KOPT-K1 (cell line): Measurements from ENCODE around the gene PDK1.
"Not testable (repeated sequence)": the region's sequence is repeated elsewhere in the genome, so short reads cannot be mapped to it uniquely, and the experiment has no call there.

ENCODE experiments used
- H3K27ac ChIP-seq: fragments of 200-600 bp; sonication (generic); 2 replicates; pipeline ENCODE4 v1.5.1; 2016; ENCODE audit warnings: antibody characterized with exemption, mild to moderate bottlenecking, low read depth, low read length; ENCODE audit not compliant: poor library complexity, severe bottlenecking
- H3K36me3 ChIP-seq: fragments of 200-600 bp; sonication (generic); 2 replicates; pipeline ENCODE4 v1.5.1; 2017; ENCODE audit warnings: antibody characterized with exemption, mild to moderate bottlenecking, low read length, moderate library complexity; ENCODE audit not compliant: insufficient read depth
- H3K9me3 ChIP-seq: fragments of 200-600 bp; sonication (generic); 2 replicates; pipeline ENCODE4 v1.5.1; 2017; ENCODE audit warnings: antibody characterized with exemption, low read length, mild to moderate bottlenecking; ENCODE audit not compliant: insufficient read depth, poor library complexity, severe bottlenecking

Gene PDK1

GRCh38 chr2:172555522-172556283, at the start of gene PDK1:
PDK1 (plus strand) TSS chr2:172556090; CDS start chr2:172556151, 61 bp downstream.
- peak within 1 kb of the TSS; percentile 78 for H3K27ac ChIP-seq
- peaks cover 5% of the 10 kb centered on the region for H3K9me3 ChIP-seq
- H3K36me3 ChIP-seq = peaks cover 48% of the 10 kb centered on the region

DNA sequence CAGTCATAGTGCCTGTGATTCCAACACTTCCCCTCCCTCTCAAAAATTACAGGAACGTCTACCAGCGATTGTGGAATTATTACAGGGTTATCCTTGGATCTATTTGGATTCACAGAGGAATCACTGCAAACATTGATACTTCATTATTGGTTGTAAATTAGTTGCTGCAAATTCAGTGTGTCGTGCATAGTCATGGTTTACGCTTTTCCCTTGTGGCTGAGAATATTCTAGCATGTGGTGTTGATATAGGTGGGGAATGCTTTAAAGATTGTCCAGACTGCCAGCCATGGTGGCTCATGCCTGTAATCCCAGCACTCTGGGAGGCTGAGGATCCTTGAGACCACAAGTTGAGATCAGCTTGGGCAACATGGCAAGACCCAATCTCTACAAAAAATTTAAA, 48.7 kb upstream of the PDK1 start:
- peaks cover 26% of the 10 kb centered on the region; the same call in 1 of the 2 replicates for H3K36me3 ChIP-seq
- no peak overlapping the region for H3K27ac ChIP-seq
- peaks cover 19% of the 10 kb centered on the region for H3K9me3 ChIP-seq

DNA sequence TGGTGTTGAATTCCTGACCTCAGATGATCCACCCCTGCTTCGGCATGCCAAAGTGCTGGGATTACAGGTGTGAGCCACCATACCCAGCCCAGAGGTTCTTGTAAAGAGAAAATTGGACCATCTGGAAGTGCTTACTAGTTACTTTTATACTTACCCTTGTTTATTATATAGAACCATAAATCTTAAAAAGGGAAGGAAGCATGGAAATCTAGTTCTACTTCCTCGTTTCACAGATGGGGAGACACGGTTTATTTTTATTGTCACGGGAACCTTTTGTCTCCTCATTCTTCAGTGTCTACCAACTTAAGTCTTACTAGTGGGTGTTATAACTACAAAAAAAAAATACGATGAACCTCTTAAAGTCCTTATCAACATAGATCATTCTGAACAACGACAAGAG, 45.8 kb upstream of the PDK1 start:
- H3K27ac ChIP-seq = no peak overlapping the region
- peaks cover 22% of the 10 kb centered on the region; the same call in 1 of the 2 replicates for H3K36me3 ChIP-seq
- H3K9me3 ChIP-seq = peaks cover 41% of the 10 kb centered on the region

GRCh38 chr2:172510548-172510947, 45.3 kb upstream of the PDK1 start:
- H3K36me3 ChIP-seq = peaks cover 22% of the 10 kb centered on the region; the same call in 1 of the 2 replicates
- H3K9me3 ChIP-seq = peaks cover 45% of the 10 kb centered on the region
- no peak overlapping the region for H3K27ac ChIP-seq

DNA sequence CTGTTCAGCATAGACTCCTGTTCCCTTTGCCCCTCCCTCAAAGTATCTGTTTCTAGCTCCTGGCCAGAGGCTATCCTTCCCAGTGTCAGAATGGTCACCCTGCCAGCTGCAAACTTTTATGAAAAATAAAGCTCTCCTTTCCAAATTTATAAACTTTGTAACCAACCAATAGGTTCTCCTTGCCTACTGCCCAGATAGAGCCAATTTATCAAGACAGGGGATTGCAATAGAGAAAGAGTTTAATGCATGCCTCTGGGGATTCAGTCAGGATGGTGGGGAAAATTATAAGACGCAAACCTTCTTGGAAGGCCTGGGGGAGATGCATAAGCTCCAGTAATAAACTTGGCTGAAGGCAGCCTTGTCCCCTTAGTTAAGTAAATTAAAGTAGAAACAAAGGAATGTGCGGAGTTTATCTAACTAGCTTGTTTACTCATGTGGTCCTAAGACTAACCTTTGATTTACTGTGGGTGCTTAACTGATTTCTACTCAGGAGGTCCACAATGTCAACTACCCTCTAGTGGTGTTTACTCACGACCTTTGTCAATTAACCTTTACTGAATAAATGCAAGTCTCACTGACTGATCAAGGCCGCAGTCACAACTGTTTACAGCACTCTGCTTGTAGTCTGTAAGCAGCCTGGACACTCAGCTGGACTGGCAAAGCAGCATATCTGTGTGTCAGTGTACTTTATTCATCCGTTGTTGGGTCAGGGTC, 42.9 kb upstream of the PDK1 start:
- no peak overlapping the region for H3K27ac ChIP-seq
- H3K9me3 ChIP-seq = peaks cover 50% of the 10 kb centered on the region
- peaks cover 22% of the 10 kb centered on the region; the same call in 1 of the 2 replicates for H3K36me3 ChIP-seq

DNA sequence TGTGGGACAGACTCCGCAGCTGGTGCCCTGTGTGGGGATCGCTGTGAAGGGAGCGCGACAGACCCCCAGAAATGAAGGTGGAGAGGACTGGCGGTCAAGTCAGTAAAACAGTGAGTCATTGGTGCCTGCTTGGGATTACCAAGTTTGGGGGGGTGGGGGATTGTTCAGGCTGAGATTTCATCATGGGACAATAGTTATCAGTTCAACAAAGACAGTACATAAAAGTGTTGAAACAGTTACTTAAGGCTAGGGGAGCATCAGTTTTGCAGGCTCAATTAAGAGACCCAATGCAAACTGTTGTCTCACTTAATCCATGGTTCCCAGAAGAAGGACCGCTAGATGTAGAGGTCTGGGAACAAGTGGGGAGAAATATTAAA, 42.4 kb upstream of the PDK1 start:
- peaks cover 52% of the 10 kb centered on the region for H3K9me3 ChIP-seq
- no peak overlapping the region for H3K27ac ChIP-seq
- peaks cover 22% of the 10 kb centered on the region; the same call in 1 of the 2 replicates for H3K36me3 ChIP-seq

GRCh38 chr2:172513935-172514586, 41.8 kb upstream of the PDK1 start:
- Histone ChIP-seq H3K27ac (no peak overlapping the region), H3K9me3 (peaks cover 58% of the 10 kb centered on the region), H3K36me3 (peaks cover 22% of the 10 kb centered on the region; the same call in 1 of the 2 replicates)

DNA sequence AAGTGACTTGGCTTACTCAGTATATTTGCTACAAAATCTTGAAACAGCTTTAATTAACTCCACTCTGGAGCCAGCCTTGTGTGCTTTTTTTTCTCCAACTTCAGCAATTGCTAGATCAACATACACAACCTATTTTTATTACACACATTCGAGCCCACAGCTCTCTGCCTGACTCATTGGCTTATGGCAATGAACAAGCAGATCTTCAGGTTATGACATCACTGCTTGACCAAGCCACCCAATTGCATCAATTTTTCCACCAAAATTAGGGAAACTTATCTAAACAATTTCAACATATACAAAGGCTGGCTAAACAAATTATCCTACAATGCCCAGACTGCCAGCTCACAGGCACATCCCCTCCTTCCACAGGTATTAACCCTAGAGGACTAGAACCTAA, 39.6 kb upstream of the PDK1 start:
- Histone ChIP-seq H3K9me3 (peaks cover 69% of the 10 kb centered on the region), H3K27ac (no peak overlapping the region), H3K36me3 (peaks cover 13% of the 10 kb centered on the region; the same call in 1 of the 2 replicates)

DNA sequence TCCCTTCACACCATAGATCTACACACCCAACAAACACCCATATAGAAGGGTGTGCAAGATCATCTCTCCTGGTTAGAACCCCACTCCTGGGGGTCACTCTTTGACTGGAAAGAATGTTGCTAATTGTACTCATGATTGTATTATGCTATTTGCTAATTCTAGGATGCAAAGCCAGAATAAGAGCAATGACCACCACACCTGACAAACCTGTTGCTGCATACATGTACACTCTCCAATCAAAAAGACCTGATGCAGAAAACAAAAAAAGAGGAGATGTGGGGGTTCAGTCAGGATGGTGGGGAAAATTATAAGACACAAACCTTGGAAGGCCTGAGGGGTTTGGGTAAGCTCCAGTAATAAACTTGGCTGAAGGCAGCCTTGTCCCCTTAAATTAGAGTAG, 36.9 kb upstream of the PDK1 start:
- no peak overlapping the region for H3K27ac ChIP-seq
- H3K36me3 ChIP-seq = no peaks in the 10 kb centered on the region; the same call in 1 of the 2 replicates
- H3K9me3 ChIP-seq = peaks cover 43% of the 10 kb centered on the region

DNA sequence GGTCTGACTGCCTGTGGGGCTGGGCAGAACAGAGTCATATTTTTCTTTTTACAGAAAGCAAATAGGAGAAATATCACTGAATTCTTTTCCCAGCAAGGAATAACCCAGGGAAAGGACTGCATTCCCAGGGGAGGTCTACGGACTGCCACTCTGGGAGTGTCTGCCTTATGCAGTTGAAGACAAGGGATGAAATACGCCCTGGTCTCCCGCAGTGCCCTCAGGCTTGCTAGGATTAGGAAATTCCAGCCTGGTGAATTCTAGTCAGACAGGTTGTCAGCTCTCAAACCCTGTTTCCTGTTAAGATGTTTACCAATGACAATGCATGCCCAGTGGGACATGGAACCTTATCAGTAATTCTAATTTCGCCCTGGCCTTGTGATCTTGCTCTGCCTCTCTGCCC, 30.3 kb upstream of the PDK1 start:
- H3K27ac ChIP-seq = no peak overlapping the region
- peaks cover 7% of the 10 kb centered on the region; the same call in 1 of the 2 replicates for H3K36me3 ChIP-seq
- peaks cover 46% of the 10 kb centered on the region for H3K9me3 ChIP-seq

DNA sequence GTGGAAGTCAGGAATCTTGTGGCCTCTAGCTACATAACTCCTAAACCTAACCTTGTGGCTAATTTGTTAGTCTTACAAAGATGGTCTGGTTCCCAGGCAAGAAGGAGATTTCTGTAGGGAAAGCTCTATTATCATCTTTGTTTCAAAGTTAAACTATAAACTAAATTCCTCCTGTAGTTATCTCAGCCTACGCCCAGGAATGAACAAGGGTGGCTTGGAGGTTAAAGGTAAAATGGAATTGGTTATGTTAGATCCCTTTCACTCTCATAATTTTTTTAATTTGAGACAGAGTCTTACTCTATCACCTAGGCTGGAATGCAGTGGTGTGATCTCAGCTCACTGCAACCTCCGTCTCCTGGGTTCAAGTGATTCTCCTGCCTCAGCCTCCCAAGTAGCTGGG, 24.6 kb upstream of the PDK1 start:
- peaks cover 69% of the 10 kb centered on the region for H3K9me3 ChIP-seq
- H3K36me3 ChIP-seq = peaks cover 25% of the 10 kb centered on the region; the same call in 1 of the 2 replicates
- no peak overlapping the region for H3K27ac ChIP-seq

DNA sequence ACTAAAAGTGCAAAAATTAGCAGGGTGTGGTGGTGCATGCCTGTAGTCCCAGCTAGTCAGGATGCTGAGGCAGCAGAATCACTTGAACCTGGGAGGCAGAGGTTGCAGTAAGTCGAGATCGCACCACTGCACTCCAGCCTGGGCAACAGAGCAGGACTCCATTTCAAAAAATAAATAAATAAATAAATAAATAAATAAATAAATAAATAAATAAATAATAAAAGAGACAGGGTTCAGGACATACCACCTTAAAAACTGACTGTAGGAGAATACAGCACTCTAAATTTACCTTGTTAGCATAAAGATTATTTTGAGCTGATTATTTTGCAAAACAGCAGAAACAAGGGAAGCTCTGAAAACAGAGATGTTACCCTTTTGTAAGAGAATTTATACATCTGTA, 23.4 kb upstream of the PDK1 start:
- H3K27ac ChIP-seq = not testable (repeated sequence)
- peaks cover 25% of the 10 kb centered on the region; the same call in 1 of the 2 replicates for H3K36me3 ChIP-seq
- peaks cover 71% of the 10 kb centered on the region for H3K9me3 ChIP-seq

- Histone ChIP-seq H3K9me3 (peaks cover 71% of the 10 kb centered on the region), H3K27ac (no peak overlapping the region)
These were observed 22.2 kb upstream of the PDK1 start for GRCh38 chr2:172533687-172534086.

DNA sequence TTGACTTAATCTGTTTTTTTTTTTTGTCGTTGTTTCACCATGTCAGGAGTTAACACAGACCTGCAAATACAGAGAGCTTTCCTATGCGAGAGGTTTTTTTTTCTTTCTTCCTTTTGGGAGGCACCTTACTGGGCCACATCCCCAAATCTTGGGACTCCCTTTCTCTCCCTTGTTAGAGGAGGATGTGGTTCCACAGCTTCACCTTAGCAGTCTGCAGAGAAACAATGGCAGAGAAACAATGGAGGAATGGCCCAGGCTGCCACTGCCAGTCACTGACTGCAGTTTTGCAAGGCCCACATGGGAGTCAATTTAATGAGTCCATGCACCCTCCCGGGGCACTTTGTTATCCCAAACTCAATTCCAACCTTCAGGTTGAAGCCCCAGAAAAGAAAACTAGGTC, 20.8 kb upstream of the PDK1 start:
- H3K9me3 ChIP-seq = peaks cover 81% of the 10 kb centered on the region
- no peak overlapping the region for H3K27ac ChIP-seq
- peaks cover 22% of the 10 kb centered on the region; the same call in 1 of the 2 replicates for H3K36me3 ChIP-seq

More at GRCh38 chr2:172533687-172534086, 22.2 kb upstream of the PDK1 start:
- H3K36me3 ChIP-seq = peaks cover 25% of the 10 kb centered on the region; the same call in 1 of the 2 replicates

- Histone ChIP-seq H3K9me3 (peaks cover 69% of the 10 kb centered on the region), H3K36me3 (peaks cover 14% of the 10 kb centered on the region; the same call in 1 of the 2 replicates)
- H3K27ac ChIP-seq = not testable (repeated sequence)
These were observed 18.0 kb upstream of the PDK1 start for GRCh38 chr2:172537851-172538250.
